H9 (cell line): ENCODE data around the gene MTG1. TPM values are rescaled to one million over a fixed set of nuclear protein-coding genes. Genes with fewer than 3 reads are reported as not detected.

Experiments
- DNase-seq: peaks from one replicate; pipeline ENCODE4 v3.0.0-alpha.2; 2017
- H2AFZ ChIP-seq: one replicate; pipeline ENCODE4 v1.6.1; 2013; ENCODE audit warnings: mild to moderate bottlenecking, low read length, control low read depth, moderate library complexity
- H2AK5ac ChIP-seq: 2 replicates; pipeline ENCODE4 v1.6.1; 2013; ENCODE audit warnings: low read length, control low read depth, mixed read lengths; ENCODE audit not compliant: insufficient read length
- H2BK120ac ChIP-seq: one replicate; pipeline ENCODE4 v1.6.1; 2013; ENCODE audit warnings: low read depth, mild to moderate bottlenecking, low read length, control low read depth, inconsistent platforms; ENCODE audit not compliant: poor library complexity, severe bottlenecking
- H2BK12ac ChIP-seq: 2 replicates; pipeline ENCODE4 v1.6.1; 2013; ENCODE audit warnings: low read length, control low read depth, mixed read lengths, low read depth; ENCODE audit not compliant: insufficient read length
- H2BK15ac ChIP-seq: 2 replicates; pipeline ENCODE4 v1.6.1; 2013; ENCODE audit warnings: low read depth, low read length, control low read depth
- H2BK20ac ChIP-seq: one replicate; pipeline ENCODE4 v1.6.1; 2013; ENCODE audit warnings: low read depth, mild to moderate bottlenecking, low read length, control low read depth, inconsistent platforms; ENCODE audit not compliant: poor library complexity, severe bottlenecking
- H2BK5ac ChIP-seq: 2 replicates; pipeline ENCODE4 v1.6.1; 2013; ENCODE audit warnings: low read length, control low read depth, mixed read lengths; ENCODE audit not compliant: insufficient read length
- H3K14ac ChIP-seq: 2 replicates; pipeline ENCODE4 v1.6.1; 2013; ENCODE audit warnings: low read length, control low read depth; ENCODE audit not compliant: insufficient read depth
- H3K18ac ChIP-seq: 2 replicates; pipeline ENCODE4 v1.6.1; 2013; ENCODE audit warnings: low read depth, mild to moderate bottlenecking, mixed read lengths, low read length, control low read depth; ENCODE audit not compliant: insufficient read length
- H3K23ac ChIP-seq: 2 replicates; pipeline ENCODE4 v1.6.1; 2013; ENCODE audit warnings: low read length, control low read depth, mixed read lengths, low read depth; ENCODE audit not compliant: insufficient read length
- H3K23me2 ChIP-seq: 2 replicates; pipeline ENCODE4 v1.6.1; 2013; ENCODE audit warnings: low read depth, mild to moderate bottlenecking, mixed read lengths, low read length, control low read depth; ENCODE audit not compliant: insufficient read length, poor library complexity, severe bottlenecking
- H3K27ac ChIP-seq: 2 replicates; pipeline ENCODE4 v1.5.1; 2013; ENCODE audit warnings: low read length, control low read depth, mixed read lengths, low read depth; ENCODE audit not compliant: insufficient read length
- H3K27me3 ChIP-seq: 2 replicates; pipeline ENCODE4 v1.6.1; 2013; ENCODE audit warnings: low read length, control low read depth, inconsistent platforms; ENCODE audit not compliant: insufficient read depth
- H3K4ac ChIP-seq: 2 replicates; pipeline ENCODE4 v1.6.1; 2013; ENCODE audit warnings: low read depth, mild to moderate bottlenecking, control low read depth, inconsistent platforms, low read length, moderate library complexity
- H3K4me1 ChIP-seq: 2 replicates; pipeline ENCODE4 v1.6.1; 2013; ENCODE audit warnings: low read length, control low read depth, inconsistent platforms; ENCODE audit not compliant: insufficient read depth
- H3K4me2 ChIP-seq: 2 replicates; pipeline ENCODE4 v1.6.1; 2013; ENCODE audit warnings: low read length, control low read depth, mixed read lengths; ENCODE audit not compliant: insufficient read length, insufficient read depth
- H3K56ac ChIP-seq: 2 replicates; pipeline ENCODE4 v1.6.1; 2013; ENCODE audit warnings: low read depth, mild to moderate bottlenecking, mixed read lengths, low read length, control low read depth; ENCODE audit not compliant: insufficient read length
- H3K79me1 ChIP-seq: 2 replicates; pipeline ENCODE4 v1.6.1; 2013; ENCODE audit warnings: low read depth, mild to moderate bottlenecking, moderate library complexity, low read length, control low read depth, inconsistent platforms; ENCODE audit not compliant: insufficient read depth, poor library complexity, severe bottlenecking
- H3K79me2 ChIP-seq: 2 replicates; pipeline ENCODE4 v1.6.1; 2013; ENCODE audit warnings: low read length, control low read depth, inconsistent platforms; ENCODE audit not compliant: insufficient read depth
- H3K9ac ChIP-seq: 2 replicates; pipeline ENCODE4 v1.6.1; 2013; ENCODE audit warnings: low read length, control low read depth, mixed read lengths; ENCODE audit not compliant: insufficient read length; ENCODE audit errors: extremely low read depth
- H3K9me3 ChIP-seq: one replicate; pipeline ENCODE4 v1.6.1; 2013; ENCODE audit warnings: low read depth, low read length, inconsistent platforms; ENCODE audit not compliant: control insufficient read depth
- H3T11ph ChIP-seq: one replicate; pipeline ENCODE4 v1.6.1; 2013; ENCODE audit warnings: mild to moderate bottlenecking, low read length, control low read depth, inconsistent platforms
- H4K20me1 ChIP-seq: one replicate; pipeline ENCODE4 v1.6.1; 2013; ENCODE audit not compliant: control insufficient read depth, insufficient read length, insufficient read depth
- H4K5ac ChIP-seq: 2 replicates; pipeline ENCODE4 v1.6.1; 2013; ENCODE audit warnings: low read depth, mild to moderate bottlenecking, mixed read lengths, low read length, control low read depth; ENCODE audit not compliant: insufficient read length
- H4K8ac ChIP-seq: replicated peaks from 2 replicates; pipeline ENCODE4 v1.6.1; 2013; ENCODE audit warnings: low read length, control low read depth, mixed read lengths, low read depth; ENCODE audit not compliant: insufficient read length
- H4K91ac ChIP-seq: 2 replicates; pipeline ENCODE4 v1.6.1; 2013; ENCODE audit warnings: low read depth, mild to moderate bottlenecking, moderate library complexity, mixed read lengths, low read length, control low read depth; ENCODE audit not compliant: insufficient read length
- H3K27ac Mint-ChIP-seq, 3 experiments: 2 replicates in 2 of 3; 3 replicates in 1 of 3; pipeline ENCODE4 v1.8.0; 2020 to 2021; ENCODE audit warnings: mixed read lengths in 3 of 3, mild to moderate bottlenecking in 1 of 3, moderate library complexity in 1 of 3
- H3K27me3 Mint-ChIP-seq: 2 replicates; pipeline ENCODE4 v1.8.0; 2021; ENCODE audit warnings: low read depth, mild to moderate bottlenecking, moderate library complexity, mixed read lengths
- H3K36me3 Mint-ChIP-seq, 3 experiments: 2 replicates in 2 of 3; 3 replicates in 1 of 3; pipeline ENCODE4 v1.8.0; 2020 to 2021; ENCODE audit warnings: low read depth in 3 of 3, mixed read lengths in 3 of 3; ENCODE audit not compliant: insufficient read depth in 1 of 3
- H3K4me1 Mint-ChIP-seq, 2 experiments: 2 replicates each; pipeline ENCODE4 v1.8.0; 2020; ENCODE audit warnings: mixed read lengths in 2 of 2
- H3K4me3 Mint-ChIP-seq, 2 experiments: 2 replicates in 1 of 2; 3 replicates in 1 of 2; pipeline ENCODE4 v1.8.0; 2020 to 2021; ENCODE audit warnings: mild to moderate bottlenecking in 2 of 2, mixed read lengths in 2 of 2, moderate library complexity in 1 of 2
- H3K9me3 Mint-ChIP-seq, 2 experiments: 2 replicates in 1 of 2; 3 replicates in 1 of 2; pipeline ENCODE4 v1.8.0; 2020; ENCODE audit warnings: mild to moderate bottlenecking in 2 of 2, mixed read lengths in 2 of 2, moderate library complexity in 1 of 2
- WGBS: extraction: QIAGEN DNeasy Blood & Tissue Kit; methylation state at CpG from one replicate; pipeline ENCODE4 v1.1.7; 2013; ENCODE audit warnings: missing lambda C conversion rate, low lambda C conversion rate, mixed read lengths; ENCODE audit not compliant: insufficient read length; ENCODE audit errors: extremely low coverage; 5-methylcytosine and 5-hydroxymethylcytosine counted together
- total RNA-seq: library from RNA; stranded (reverse); gene quantifications from 2 replicates; pipeline ENCODE4 v1.2.1, GENCODE V29; 2021
- TF ChIP-seq, protein P1 (sequence below): fragments of 200-600 bp; sonication (generic); conservative IDR thresholded peaks from 3 replicates; pipeline ENCODE4 v1.8.0; 2021; ENCODE audit warnings: antibody characterized with exemption, mild to moderate bottlenecking

The MTG1 gene
- total RNA-seq, 1 experiment from 2014 or later = 65.3 TPM

DNA sequence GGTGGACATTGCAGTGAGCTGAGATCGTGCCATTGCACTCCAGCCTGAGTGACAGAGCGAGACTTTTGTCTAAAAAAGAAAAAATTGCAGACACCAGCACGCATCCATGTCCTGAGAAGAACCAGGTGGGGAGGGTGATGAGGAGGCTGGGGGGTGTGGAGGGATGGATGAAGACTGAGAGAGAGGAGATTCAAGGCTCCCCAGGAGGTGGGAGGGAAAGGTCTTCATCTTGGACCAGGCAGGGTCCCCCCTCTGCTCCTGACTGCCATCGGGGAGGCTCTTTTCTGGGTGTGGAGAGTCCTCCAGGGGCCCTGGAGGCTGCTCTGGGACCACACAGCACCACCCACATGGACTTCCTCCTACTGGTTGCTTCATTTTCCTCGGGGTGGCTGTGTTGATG, 61.2 kb downstream of the MTG1 start:
- H3K27me3 Mint-ChIP-seq = peaks cover 4% of the 10 kb centered on the region; the same call in 1 of the 2 replicates
- H3K36me3 Mint-ChIP-seq = peaks cover 0 to 20% (median 8%) of the 10 kb centered on the region in 3 experiments; a peak in 4 of 7 replicates
- H4K91ac ChIP-seq = no peak overlapping the region

More for the DNA sequence above, 61.2 kb downstream of the MTG1 start:
- Histone ChIP-seq H3K4me1 (no peaks in the 10 kb centered on the region), H4K20me1 (no peaks in the 10 kb centered on the region), H2AK5ac (no peak overlapping the region), H3K56ac (no peak overlapping the region), H2BK20ac (no peak overlapping the region), H3K9me3 (peaks cover 86% of the 10 kb centered on the region), H3K9ac (no peak overlapping the region), H4K8ac (no peak overlapping the region), H3K14ac (no peak overlapping the region), H3K18ac (no peak overlapping the region), H3K23me2 (no peaks in the 10 kb centered on the region), H3T11ph (no peak overlapping the region), H2BK120ac (no peak overlapping the region), H2AFZ (no peak overlapping the region), H2BK12ac (no peak overlapping the region), H3K79me1 (no peaks in the 10 kb centered on the region), H3K4me2 (no peak overlapping the region), H3K27ac (no peak overlapping the region), H4K5ac (no peak overlapping the region), H3K27me3 (no peaks in the 10 kb centered on the region), H2BK15ac (no peak overlapping the region), H3K79me2 (no peaks in the 10 kb centered on the region), H3K23ac (no peak overlapping the region), H3K4ac (no peak overlapping the region), H2BK5ac (no peak overlapping the region)
- Mint-ChIP-seq H3K27ac (no peak overlapping the region), H3K4me1 (no peaks in the 10 kb centered on the region), H3K9me3 (peaks cover 79 to 92% of the 10 kb centered on the region in 2 experiments), H3K4me3 (no peak overlapping the region)
- no CpG with 5 or more reads among the region's 5 CpGs for WGBS
- TF ChIP-seq, protein P1, sequence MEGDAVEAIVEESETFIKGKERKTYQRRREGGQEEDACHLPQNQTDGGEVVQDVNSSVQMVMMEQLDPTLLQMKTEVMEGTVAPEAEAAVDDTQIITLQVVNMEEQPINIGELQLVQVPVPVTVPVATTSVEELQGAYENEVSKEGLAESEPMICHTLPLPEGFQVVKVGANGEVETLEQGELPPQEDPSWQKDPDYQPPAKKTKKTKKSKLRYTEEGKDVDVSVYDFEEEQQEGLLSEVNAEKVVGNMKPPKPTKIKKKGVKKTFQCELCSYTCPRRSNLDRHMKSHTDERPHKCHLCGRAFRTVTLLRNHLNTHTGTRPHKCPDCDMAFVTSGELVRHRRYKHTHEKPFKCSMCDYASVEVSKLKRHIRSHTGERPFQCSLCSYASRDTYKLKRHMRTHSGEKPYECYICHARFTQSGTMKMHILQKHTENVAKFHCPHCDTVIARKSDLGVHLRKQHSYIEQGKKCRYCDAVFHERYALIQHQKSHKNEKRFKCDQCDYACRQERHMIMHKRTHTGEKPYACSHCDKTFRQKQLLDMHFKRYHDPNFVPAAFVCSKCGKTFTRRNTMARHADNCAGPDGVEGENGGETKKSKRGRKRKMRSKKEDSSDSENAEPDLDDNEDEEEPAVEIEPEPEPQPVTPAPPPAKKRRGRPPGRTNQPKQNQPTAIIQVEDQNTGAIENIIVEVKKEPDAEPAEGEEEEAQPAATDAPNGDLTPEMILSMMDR = no peak
- no peak for DNase-seq
